Activated T-helper 1 cell treated with anti-CD3 and anti-CD28 coated beads, Interleukin-12 subunit alpha, Interleukin-12 subunit beta, Interleukin-2, Interleukin-4 antibody, amounts not matched to agents 30 ng/mL and 10 ng/mL and 1 ng/mL, durations not matched to agents 14 hours and 24 hours and 36 hours (primary cell): ENCODE data around the gene MMP2. TPM values are rescaled to one million over a fixed set of nuclear protein-coding genes. Genes with fewer than 3 reads are reported as not detected.

Experiments
- DNase-seq: peaks from one replicate; pipeline ENCODE4 v3.0.0; 2021; ENCODE audit warnings: low spot score
- H3K27ac Mint-ChIP-seq: one replicate; pipeline ENCODE4 v1.8.0; 2021; ENCODE audit warnings: mild to moderate bottlenecking, mixed read lengths
- H3K27me3 Mint-ChIP-seq: one replicate; pipeline ENCODE4 v1.8.0; 2022; ENCODE audit warnings: mild to moderate bottlenecking, moderate library complexity, mixed read lengths; ENCODE audit not compliant: insufficient read depth
- H3K36me3 Mint-ChIP-seq: one replicate; pipeline ENCODE4 v1.8.0; 2021; ENCODE audit warnings: low read depth, mixed read lengths
- H3K4me1 Mint-ChIP-seq: one replicate; pipeline ENCODE4 v1.8.0; 2021; ENCODE audit warnings: low read depth, mixed read lengths
- H3K4me3 Mint-ChIP-seq: one replicate; pipeline ENCODE4 v1.8.0; 2021; ENCODE audit warnings: mild to moderate bottlenecking, moderate library complexity, mixed read lengths
- H3K9me3 Mint-ChIP-seq: one replicate; pipeline ENCODE4 v1.8.0; 2021; ENCODE audit warnings: mixed read lengths
- intact Hi-C: fragments of 100-400 bp; cut with micrococcal nuclease; formaldehyde crosslinking; loops from one replicate; pipeline ENCODE4 v1.15.1; 2024
- total RNA-seq: library from RNA; stranded (reverse); gene quantifications from 2 replicates; pipeline ENCODE4 v1.2.3, GENCODE V29; 2022

MMP2 gene
- total RNA-seq, 1 donor from 2014 or later: not detected

DNA sequence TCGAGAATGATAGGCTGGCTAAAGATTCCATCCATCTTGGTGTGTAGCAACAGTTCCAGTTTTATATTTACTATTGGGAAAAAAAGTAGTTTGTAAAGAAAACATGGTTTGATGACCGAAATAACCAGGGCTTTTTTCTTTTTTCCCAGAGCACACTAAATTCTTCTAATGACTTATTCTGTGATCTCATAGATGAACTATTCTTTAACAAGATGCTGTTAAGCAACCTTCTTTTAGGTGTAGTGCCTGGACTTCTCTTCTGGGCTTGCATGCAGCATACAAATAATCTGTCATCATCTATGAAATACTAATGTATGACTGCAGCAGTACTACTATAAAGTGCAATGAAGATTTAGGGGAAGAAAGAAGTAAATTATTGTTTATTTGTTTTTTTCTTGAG lies 76.4 kb downstream of the MMP2 start:
- H3K4me3 Mint-ChIP-seq: no peak overlapping the region
- H3K27me3 Mint-ChIP-seq: no peaks in the 10 kb centered on the region
- H3K36me3 Mint-ChIP-seq: no peaks in the 10 kb centered on the region
- intact Hi-C loops: no loop called here
- no peaks in the 10 kb centered on the region for H3K4me1 Mint-ChIP-seq
- H3K9me3 Mint-ChIP-seq: no peaks in the 10 kb centered on the region
- H3K27ac Mint-ChIP-seq: no peak overlapping the region
- no peak for DNase-seq

Other genes with a start within 250 kb of the MMP2 start
- gene IRX6, start 155.0 kb upstream of the MMP2 start, total RNA-seq: not detected in 2 replicates
- gene LPCAT2, start 29.9 kb downstream of the MMP2 start, total RNA-seq: 1.5 and 2.2 TPM in 2 replicates
- gene CAPNS2, start 87.5 kb downstream of the MMP2 start, total RNA-seq: not detected in 2 replicates
- not detected in 2 replicates for gene SLC6A2, start 176.8 kb downstream of the MMP2 start, total RNA-seq